HG02759 (cell line): ENCODE results near the gene MLIP.
"Not testable (repeated sequence)": the region's sequence is repeated elsewhere in the genome, so short reads cannot be mapped to it uniquely, and the experiment has no call there.

Experiments used
- ATAC-seq: cut with Tn5 transposase; IDR thresholded peaks from one replicate; pipeline ENCODE4 v1.9.1; 2021; ENCODE audit warnings: mild to moderate bottlenecking, moderate library complexity; ENCODE audit not compliant: unreplicated experiment

Gene MLIP

GRCh38 chr6:54216336-54216735 is 105.1 kb downstream of the MLIP start:
- no peak for ATAC-seq

GRCh38 chr6:54217018-54217417 is 105.8 kb downstream of the MLIP start:
- ATAC-seq, result no peak

GRCh38 chr6:54222217-54222616 is 111.0 kb downstream of the MLIP start:
- no peak for ATAC-seq

GRCh38 chr6:54232703-54233102 is 121.5 kb downstream of the MLIP start:
- ATAC-seq, result no peak

- no peak for ATAC-seq
Measured at GRCh38 chr6:54234539-54234938, 123.3 kb downstream of the MLIP start.

- ATAC-seq, result no peak
Measured at GRCh38 chr6:54236984-54237383, 125.7 kb downstream of the MLIP start.

- ATAC-seq, result no peak
Measured at GRCh38 chr6:54238396-54238795, 127.2 kb downstream of the MLIP start.

- no peak for ATAC-seq
Measured at GRCh38 chr6:54243699-54244098, 132.5 kb downstream of the MLIP start.

GRCh38 chr6:54244430-54244829 is 133.2 kb downstream of the MLIP start:
- ATAC-seq, result no peak

- ATAC-seq, result no peak
Measured at GRCh38 chr6:54245265-54245664, 134.0 kb downstream of the MLIP start.

- ATAC-seq, result no peak
Measured at GRCh38 chr6:54248319-54248718, 137.1 kb downstream of the MLIP start.

- ATAC-seq, result no peak
Measured at GRCh38 chr6:54248994-54249393, 137.8 kb downstream of the MLIP start.

GRCh38 chr6:54249812-54250211 is 138.6 kb downstream of the MLIP start:
- not testable (repeated sequence) for ATAC-seq

- no peak for ATAC-seq
Measured at GRCh38 chr6:54252496-54252895, 141.3 kb downstream of the MLIP start.

GRCh38 chr6:54252916-54253315 is 141.7 kb downstream of the MLIP start:
- no peak for ATAC-seq

- ATAC-seq, result no peak
Measured at GRCh38 chr6:54254886-54255285, 143.6 kb downstream of the MLIP start.

GRCh38 chr6:54255886-54256285 is 144.6 kb downstream of the MLIP start:
- ATAC-seq, result no peak

- ATAC-seq, result no peak
Measured at GRCh38 chr6:54260025-54260424, 148.8 kb downstream of the MLIP start.

- no peak for ATAC-seq
Measured at GRCh38 chr6:54262499-54262898, 151.3 kb downstream of the MLIP start.

GRCh38 chr6:54262971-54263370 is 151.7 kb downstream of the MLIP start:
- ATAC-seq, result no peak

- ATAC-seq, result no peak
Measured at GRCh38 chr6:54264581-54265272, 153.5 kb downstream of the MLIP start.

GRCh38 chr6:54266400-54266923 is 155.2 kb downstream of the MLIP start:
- ATAC-seq, result no peak

- no peak for ATAC-seq
Measured at GRCh38 chr6:54267798-54268197, 156.6 kb downstream of the MLIP start.
